ENCODE results near the gene PRKN. TPM values are rescaled to one million over a fixed set of nuclear protein-coding genes. Genes with fewer than 3 reads are reported as not detected.

The PRKN gene
- total and polyA plus RNA-seq, 2 donors (not counting 3 experiments of a cell fraction or from before 2014, with no cell fraction given): 0.06 TPM; not detected in 1

DNA sequence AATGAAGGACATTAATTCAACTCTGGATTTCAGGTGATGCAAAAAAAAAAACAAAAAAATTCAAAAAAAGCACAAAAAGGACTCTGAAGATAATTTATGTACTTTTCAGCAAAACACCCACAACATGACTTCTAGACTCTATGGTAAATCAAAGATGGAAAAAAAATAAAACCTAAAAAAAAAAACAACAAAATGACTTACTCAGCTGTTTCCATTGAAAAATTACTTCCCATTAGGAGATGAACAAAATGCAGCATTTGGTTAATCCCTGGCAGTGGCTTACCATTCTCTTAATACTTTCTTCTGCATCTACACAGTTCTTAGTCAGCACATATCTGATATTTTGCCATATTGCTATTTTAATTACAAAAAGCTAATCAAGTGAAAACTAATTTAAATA, 572.6 kb downstream of the PRKN start:
- no peak overlapping the region for H3K4me2 ChIP-seq (ENCODE audit: insufficient read depth, low read length)
- H4K20me1 ChIP-seq (replicated peaks; ENCODE audit: control insufficient read depth, extremely low read depth, insufficient read depth, low read length): no peaks in the 10 kb centered on the region
- intact Hi-C loops (cut with micrococcal nuclease) (no loop called here), dilution Hi-C loops (cut with MboI; ENCODE audit: extremely low pct_ligation_motif_present, low sequenced_read_pairs) (no loop called here)
- H3K79me2 ChIP-seq (ENCODE audit: control insufficient read depth, insufficient read depth, low read length): no peaks in the 10 kb centered on the region
- no TSS peak for BruUV-seq (replicated peaks)
- no peak overlapping the region for H3K27ac ChIP-seq (ENCODE audit: insufficient read depth, low read depth, low read length)
- DNase-seq (ENCODE audit: low read depth, low spot score) (no peak), FAIRE-seq (no peak)
- POLR2A ChIA-PET: no interaction called here
- H3K4me1 ChIP-seq (ENCODE audit: control insufficient read depth, extremely low read depth, insufficient read depth, low read length): no peaks in the 10 kb centered on the region
- CTCF ChIA-PET: no interaction called here
- H3K9me1 ChIP-seq (replicated peaks; ENCODE audit: control insufficient read depth, extremely low read depth, insufficient read depth, low read length): no peaks in the 10 kb centered on the region
- H3K36me3 ChIP-seq (ENCODE audit: control insufficient read depth in 2 of 2, extremely low read depth in 1 of 2, insufficient read depth in 2 of 2, low read length in 2 of 2): no peaks in the 10 kb centered on the region
- H3K4me3 ChIP-seq (replicated peaks in 1 of 3; ENCODE audit: insufficient read depth in 1 of 3, low read depth in 1 of 3, low read length in 3 of 3): no peak overlapping the region
- no peaks in the 10 kb centered on the region for H3K27me3 ChIP-seq (ENCODE audit: control insufficient read depth in 2 of 2, insufficient read depth in 2 of 2, low read length in 2 of 2)
- no peaks in the 10 kb centered on the region for H3K9me3 ChIP-seq (replicated peaks; ENCODE audit: control insufficient read depth, insufficient read depth, low read length)
- H3K9ac ChIP-seq (replicated peaks; ENCODE audit: extremely low read depth, insufficient read depth, low read length): no peak overlapping the region
- no peak overlapping the region for H2AFZ ChIP-seq (ENCODE audit: low read depth, low read length)
- no peak for TF ChIP-seq GATA2 (IDR thresholded peaks at IDR 0.05; ENCODE audit: insufficient read depth, insufficient read length, low read depth, low read length)
- no peak for TF ChIP-seq POLR2AphosphoS5 (IDR thresholded peaks at IDR 0.05; ENCODE audit: insufficient read depth, low read depth, low read length)
- no peak for TF ChIP-seq CTCF (IDR thresholded peaks at IDR 0.05; ENCODE audit: extremely low read depth in 1 of 2, insufficient read depth in 1 of 2, low read depth in 1 of 2, low read length in 2 of 2)
- no peak for TF ChIP-seq FOS (IDR thresholded peaks at IDR 0.05; ENCODE audit: borderline replicate concordance, insufficient read depth, low read length)
- no peak for TF ChIP-seq EZH2 (IDR thresholded peaks at IDR 0.05; ENCODE audit: borderline replicate concordance, low read depth, low read length, severe bottlenecking)
- TF ChIP-seq POLR2A (IDR thresholded peaks at IDR 0.05; ENCODE audit: low read depth, low read length): no peak
- TF ChIP-seq MYC (IDR thresholded peaks at IDR 0.05; ENCODE audit: low read depth, low read length): no peak

DNA sequence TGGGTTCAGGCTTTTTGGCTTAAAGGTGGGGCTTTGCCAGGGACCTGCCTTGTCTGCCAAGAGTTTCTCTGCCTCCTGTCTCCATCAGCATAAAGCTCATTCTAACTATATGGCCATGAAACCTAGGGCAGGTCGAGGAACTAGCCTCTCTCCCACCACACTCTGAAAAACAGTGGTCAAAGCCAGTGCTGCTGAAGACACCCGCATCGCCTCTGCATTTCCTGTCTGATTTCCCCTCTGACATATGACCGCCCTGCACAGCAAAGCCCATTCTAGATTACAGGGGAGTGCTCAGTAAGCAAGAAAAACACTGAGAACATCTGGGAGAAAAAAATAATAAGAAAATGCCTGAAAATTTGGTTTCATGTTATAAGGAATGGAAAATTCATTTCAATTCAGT, 573.6 kb downstream of the PRKN start:
- intact Hi-C loops (cut with micrococcal nuclease): no loop called here
- H3K4me2 ChIP-seq (ENCODE audit: insufficient read depth, low read length): no peak overlapping the region
- no peak overlapping the region for H2AFZ ChIP-seq (ENCODE audit: low read depth, low read length)
- no peaks in the 10 kb centered on the region for H3K36me3 ChIP-seq (ENCODE audit: control insufficient read depth in 2 of 2, extremely low read depth in 1 of 2, insufficient read depth in 2 of 2, low read length in 2 of 2)
- no peaks in the 10 kb centered on the region for H3K9me3 ChIP-seq (replicated peaks; ENCODE audit: control insufficient read depth, insufficient read depth, low read length)
- H3K4me3 ChIP-seq (replicated peaks in 1 of 3; ENCODE audit: insufficient read depth in 1 of 3, low read depth in 1 of 3, low read length in 3 of 3): no peak overlapping the region
- no peaks in the 10 kb centered on the region for H3K79me2 ChIP-seq (ENCODE audit: control insufficient read depth, insufficient read depth, low read length)
- dilution Hi-C loops (cut with MboI; ENCODE audit: extremely low pct_ligation_motif_present, low sequenced_read_pairs): no loop called here
- no peaks in the 10 kb centered on the region for H3K27me3 ChIP-seq (ENCODE audit: control insufficient read depth in 2 of 2, insufficient read depth in 2 of 2, low read length in 2 of 2)
- CTCF ChIA-PET: no interaction called here
- H3K9ac ChIP-seq (replicated peaks; ENCODE audit: extremely low read depth, insufficient read depth, low read length): no peak overlapping the region
- DNase-seq (ENCODE audit: low read depth, low spot score): no peak
- no peak for TF ChIP-seq EZH2 (IDR thresholded peaks at IDR 0.05; ENCODE audit: borderline replicate concordance, low read depth, low read length, severe bottlenecking)
- no peak for TF ChIP-seq JUN (IDR thresholded peaks at IDR 0.05; ENCODE audit: borderline replicate concordance, insufficient read depth, insufficient read length, low read depth)
- TF ChIP-seq POLR2A (IDR thresholded peaks at IDR 0.05; ENCODE audit: low read depth, low read length): no peak
- TF ChIP-seq POLR2AphosphoS5 (IDR thresholded peaks at IDR 0.05; ENCODE audit: insufficient read depth, low read depth, low read length): no peak
- no peak for TF ChIP-seq MAX (IDR thresholded peaks at IDR 0.05; ENCODE audit: insufficient read depth, insufficient read length)
- TF ChIP-seq GATA2 (IDR thresholded peaks at IDR 0.05; ENCODE audit: insufficient read depth, insufficient read length, low read depth, low read length): no peak
- TF ChIP-seq MYC (IDR thresholded peaks at IDR 0.05; ENCODE audit: low read depth, low read length): no peak
- TF ChIP-seq FOS (IDR thresholded peaks at IDR 0.05; ENCODE audit: borderline replicate concordance, insufficient read depth, low read length): no peak
- TF ChIP-seq CTCF (IDR thresholded peaks at IDR 0.05; ENCODE audit: extremely low read depth in 1 of 2, insufficient read depth in 1 of 2, low read depth in 1 of 2, low read length in 2 of 2): no peak
- no peaks in the 10 kb centered on the region for H3K4me1 ChIP-seq (ENCODE audit: control insufficient read depth, extremely low read depth, insufficient read depth, low read length)
- H4K20me1 ChIP-seq (replicated peaks; ENCODE audit: control insufficient read depth, extremely low read depth, insufficient read depth, low read length): no peaks in the 10 kb centered on the region
- BruUV-seq (replicated peaks): no TSS peak
- H3K27ac ChIP-seq (ENCODE audit: insufficient read depth, low read depth, low read length): no peak overlapping the region
- H3K9me1 ChIP-seq (replicated peaks; ENCODE audit: control insufficient read depth, extremely low read depth, insufficient read depth, low read length): no peaks in the 10 kb centered on the region
- FAIRE-seq: no peak
- POLR2A ChIA-PET: no interaction called here

All from endothelial cell of umbilical vein (primary cell).